HCT116 (cell line): Measurements from ENCODE around the gene HRH3. TPM values are rescaled to one million over a fixed set of nuclear protein-coding genes. Genes with fewer than 3 reads are reported as not detected.

Experiments used
- ATAC-seq: fragments of 200-7000 bp; cut with Tn5 transposase; 2 replicates; pipeline ENCODE4 v1.9.1; 2020; ENCODE audit warnings: mild to moderate bottlenecking, moderate library complexity
- BruUV-seq: library from RNA; stranded (reverse); fragments of 400-500 nt; replicated peaks from 2 replicates; lab custom pipeline; 2021; lab: Mats Ljungman, UMichigan
- CTCF ChIA-PET: fragments of 300-600 bp; sonication (Branson Sonifier 250); formaldehyde crosslinking; loops from one replicate; lab custom pipeline; 2021; ENCODE audit warnings: antibody characterized with exemption; lab: Charles Lee
- POLR2A ChIA-PET: fragments of 300-600, 350-600 bp; sonication (Branson Sonifier 250); formaldehyde crosslinking; loops from one replicate; lab custom pipeline; 2021; ENCODE audit warnings: antibody characterized with exemption; lab: Charles Lee
- RAD21 ChIA-PET, 2 experiments: fragments of 300-600 bp; sonication (Branson Sonifier 250); formaldehyde crosslinking; loops; one replicate each; lab custom pipeline; 2023; ENCODE audit warnings: low total read pairs in 2 of 2; ENCODE audit not compliant: uncharacterized antibody in 2 of 2, unreplicated experiment in 2 of 2, low non-redundant PET in 1 of 2; lab: Charles Lee
- DNase-seq: peaks from one replicate; pipeline ENCODE4 v3.0.0-alpha.2; 2010; ENCODE audit warnings: low read depth, low spot score
- H2AFZ ChIP-seq: fragments of 200-600 bp; shearing (Covaris generic), sonication (generic); 2 replicates; pipeline ENCODE4 v1.6.1; 2017; ENCODE audit warnings: low read depth, mixed run types, mixed read lengths, antibody characterized with exemption, low read length; ENCODE audit not compliant: poor library complexity, severe bottlenecking
- H3K27ac ChIP-seq: 2 replicates; pipeline ENCODE4 v1.5.1; 2012; ENCODE audit warnings: low read depth, low read length
- H3K27me3 ChIP-seq: fragments of 200-600 bp; sonication (generic); 2 replicates; pipeline ENCODE4 v1.6.1; 2016; ENCODE audit warnings: mixed run types, low read length, mixed read lengths; ENCODE audit not compliant: insufficient read depth
- H3K36me3 ChIP-seq, 2 experiments: fragments of 200-500 bp in 1 of 2; fragments of 200-600 bp in 1 of 2; sonication (Bioruptor generic) in 1 of 2; sonication (generic) in 1 of 2; 2 replicates each; pipeline versions ENCODE4 v1.5.1 to v1.6.1; 2014 to 2016; ENCODE audit warnings: low read length in 2 of 2, inconsistent platforms in 1 of 2, mixed read lengths in 1 of 2, mixed run types in 1 of 2; ENCODE audit not compliant: insufficient read depth in 2 of 2, control insufficient read depth in 1 of 2
- H3K4me1 ChIP-seq, 2 experiments: fragments of 200-600 bp in 1 of 2; sonication (generic) in 1 of 2; 2 replicates each; pipeline versions ENCODE4 v1.5.1 to v1.6.1; 2012 to 2017; ENCODE audit warnings: low read length in 2 of 2, inconsistent platforms in 1 of 2, mild to moderate bottlenecking in 1 of 2, mixed read lengths in 1 of 2, mixed run types in 1 of 2, moderate library complexity in 1 of 2; ENCODE audit not compliant: insufficient read depth in 2 of 2, control insufficient read depth in 1 of 2
- H3K4me2 ChIP-seq: fragments of 200-600 bp; sonication (generic); 2 replicates; pipeline ENCODE4 v1.6.1; 2017; ENCODE audit warnings: mixed run types, low read length, mixed read lengths
- H3K4me3 ChIP-seq, 2 experiments: fragments of 200-600 bp in 1 of 2; sonication (generic) in 1 of 2; replicated peaks in 1 of 2; 2 replicates each; pipeline ENCODE4 v1.5.1; 2011 to 2016; ENCODE audit warnings: low read length in 2 of 2, control low read depth in 1 of 2, low read depth in 1 of 2, mild to moderate bottlenecking in 1 of 2, mixed read lengths in 1 of 2, mixed run types in 1 of 2
- H3K79me2 ChIP-seq: fragments of 200-600 bp; sonication (generic); 2 replicates; pipeline ENCODE4 v1.6.1; 2017; ENCODE audit warnings: mild to moderate bottlenecking, mixed run types, low read length, moderate library complexity, mixed read lengths; ENCODE audit not compliant: insufficient read depth
- H3K9ac ChIP-seq: fragments of 200-600 bp; sonication (generic); 2 replicates; pipeline ENCODE4 v1.6.1; 2016; ENCODE audit warnings: low read length, mixed read lengths
- H3K9me2 ChIP-seq: fragments of 200-600 bp; sonication (generic), shearing (Covaris generic); 2 replicates; pipeline ENCODE4 v1.6.1; 2017; ENCODE audit warnings: mixed run types, mild to moderate bottlenecking, moderate library complexity; ENCODE audit not compliant: insufficient read depth
- H3K9me3 ChIP-seq, 2 experiments: fragments of 200-500 bp in 1 of 2; fragments of 200-600 bp in 1 of 2; sonication (Bioruptor generic) in 1 of 2; sonication (generic) in 1 of 2; 2 replicates each; pipeline ENCODE4 v1.6.1; 2014 to 2017; ENCODE audit warnings: low read length in 2 of 2, mixed read lengths in 2 of 2, inconsistent platforms in 1 of 2, low read depth in 1 of 2, mild to moderate bottlenecking in 1 of 2, mixed run types in 1 of 2, moderate library complexity in 1 of 2; ENCODE audit not compliant: control insufficient read depth in 1 of 2, insufficient read depth in 1 of 2
- H4K20me1 ChIP-seq: fragments of 200-600 bp; sonication (generic), shearing (Covaris generic); 2 replicates; pipeline ENCODE4 v1.6.1; 2017; ENCODE audit warnings: mixed run types, mild to moderate bottlenecking, moderate library complexity; ENCODE audit not compliant: insufficient read depth
- ATF3 ChIP-seq: IDR thresholded peaks from 2 replicates; pipeline ENCODE4 v1.6.1; 2012
- CEBPB ChIP-seq: IDR thresholded peaks from 2 replicates; pipeline ENCODE4 v1.6.1; 2012; ENCODE audit warnings: low read depth
- CTCF ChIP-seq, 3 experiments: fragments of 200-600 bp in 1 of 3; sonication (generic) in 1 of 3; IDR thresholded peaks in 2 of 3; conservative IDR thresholded peaks in 1 of 3; 2 replicates each; pipeline ENCODE4 v1.5.1; 2012 to 2017; ENCODE audit warnings: low read depth in 2 of 3, low read length in 2 of 3, antibody characterized with exemption in 1 of 3, borderline replicate concordance in 1 of 3, control low read depth in 1 of 3, mild to moderate bottlenecking in 1 of 3, mixed read lengths in 1 of 3, mixed run types in 1 of 3, moderate library complexity in 1 of 3; ENCODE audit not compliant: insufficient read depth in 1 of 3
- EGR1 ChIP-seq: IDR thresholded peaks from 2 replicates; pipeline ENCODE4 v1.6.1; 2012; ENCODE audit warnings: low read depth
- EZH2 ChIP-seq: fragments of 200-600 bp; sonication (generic); IDR thresholded peaks from 2 replicates; pipeline ENCODE4 v1.6.1; 2017; ENCODE audit warnings: antibody characterized with exemption, mixed run types
- FOSL1 ChIP-seq: IDR thresholded peaks from 2 replicates; pipeline ENCODE4 v1.6.1; 2012; ENCODE audit warnings: low read depth
- JUND ChIP-seq: IDR thresholded peaks from 2 replicates; pipeline ENCODE4 v1.6.1; 2012
- POLR2A ChIP-seq: IDR thresholded peaks from 2 replicates; pipeline ENCODE4 v1.7.0; 2011; ENCODE audit warnings: borderline replicate concordance; ENCODE audit not compliant: insufficient read depth, insufficient read length; ENCODE audit errors: extremely low read depth
- SIN3A ChIP-seq: IDR thresholded peaks from 2 replicates; pipeline ENCODE4 v1.6.1; 2012; ENCODE audit warnings: low read depth
- YY1 ChIP-seq: IDR thresholded peaks from 2 replicates; pipeline ENCODE4 v1.6.1; 2011; ENCODE audit warnings: low read length, low read depth, moderate library complexity, mild to moderate bottlenecking; ENCODE audit not compliant: insufficient replicate concordance; ENCODE audit errors: extremely low read depth
- ZBTB33 ChIP-seq: IDR thresholded peaks from 2 replicates; pipeline ENCODE4 v1.6.1; 2011; ENCODE audit warnings: mild to moderate bottlenecking, low read length, moderate library complexity; ENCODE audit not compliant: insufficient replicate concordance; ENCODE audit errors: extremely low read depth
- ZFX ChIP-seq: fragments of 450-650 bp; IDR thresholded peaks from 2 replicates; pipeline ENCODE4 v1.6.1; 2017
- ZNF274 ChIP-seq: fragments of 200-500 bp; sonication (Bioruptor generic); IDR thresholded peaks from 2 replicates; pipeline ENCODE4 v1.6.1; 2014; ENCODE audit warnings: mild to moderate bottlenecking, low read depth, low read length, inconsistent platforms
- intact Hi-C: fragments of 100-400 bp; cut with micrococcal nuclease; formaldehyde crosslinking; loops from 2 replicates; pipeline ENCODE4 v1.10.0; 2022
- total RNA-seq: library from RNA; stranded (reverse); gene quantifications from one replicate; pipeline ENCODE4 v1.2.1, GENCODE V29; 2021; ENCODE audit not compliant: unreplicated experiment

HRH3 gene
- total RNA-seq, 1 experiment from 2014 or later, result not detected

- Histone ChIP-seq H3K27me3 (no peaks in the 10 kb centered on the region), H3K4me2 (no peak overlapping the region), H3K9ac (no peak overlapping the region), H2AFZ (no peak overlapping the region), H3K4me3 (no peak overlapping the region), H3K9me2 (no peaks in the 10 kb centered on the region), H3K9me3 (no peaks in the 10 kb centered on the region), H4K20me1 (no peaks in the 10 kb centered on the region), H3K36me3 (no peaks in the 10 kb centered on the region), H3K27ac (no peak overlapping the region; the same call in 1 of the 2 replicates), H3K79me2 (peaks cover 17% of the 10 kb centered on the region), H3K4me1 (peaks cover 5 to 30% of the 10 kb centered on the region in 2 experiments; a peak in 3 of 4 replicates)
- ChIA-PET RAD21 (no interaction called here), POLR2A (no interaction called here), CTCF (no interaction called here)
- intact Hi-C loops, result no loop called here
- TF ChIP-seq ZNF274 (no peak), POLR2A (no peak), CTCF (IDR thresholded peaks at IDR 0.05 in 2 of 3, conservative IDR thresholded peaks at IDR 0.05 in 1 of 3; ENCODE audit: borderline replicate concordance in 1 of 3, insufficient read depth in 1 of 3, low read depth in 2 of 3, low read length in 2 of 3) (no peak)
- no TSS peak for BruUV-seq
- ATAC-seq (no peak), DNase-seq (no peak)
Observed at GRCh38 chr20:62236200-62236599, 16.1 kb upstream of the HRH3 start.

DNA sequence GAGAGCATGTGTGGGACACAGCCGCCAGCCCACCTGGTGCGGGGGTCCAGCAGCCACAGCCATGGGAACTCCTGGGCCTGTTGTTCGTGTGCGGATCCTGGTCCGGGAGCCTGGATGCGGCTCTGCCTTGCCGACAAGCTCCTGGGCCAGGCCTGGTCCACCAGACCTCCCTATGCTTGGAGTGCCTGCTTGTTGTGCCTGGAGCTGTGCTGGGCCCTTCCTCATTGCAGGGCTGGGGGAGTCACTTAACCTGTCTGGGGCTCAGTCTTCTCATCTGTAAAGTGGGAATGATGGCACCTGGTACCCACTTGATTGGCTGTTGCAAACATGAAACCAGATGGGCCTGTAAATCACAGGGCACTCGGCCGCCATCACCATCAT, 15.7 kb upstream of the HRH3 start:
- Histone ChIP-seq H3K4me3 (no peak overlapping the region), H3K9me2 (no peaks in the 10 kb centered on the region), H3K27me3 (no peaks in the 10 kb centered on the region), H4K20me1 (no peaks in the 10 kb centered on the region), H3K4me1 (peaks cover 5 to 30% of the 10 kb centered on the region in 2 experiments; a peak in 3 of 4 replicates), H3K9ac (no peak overlapping the region), H3K9me3 (no peaks in the 10 kb centered on the region), H3K27ac (no peak overlapping the region), H3K4me2 (no peak overlapping the region), H2AFZ (no peak overlapping the region), H3K79me2 (peaks cover 17% of the 10 kb centered on the region), H3K36me3 (no peaks in the 10 kb centered on the region)
- ChIA-PET CTCF (no interaction called here), RAD21 (no interaction called here), POLR2A (no interaction called here)
- intact Hi-C loops, result no loop called here
- ATAC-seq (no peak), DNase-seq (no peak)
- no TSS peak for BruUV-seq
- TF ChIP-seq ZFX (no peak), YY1 (no peak), ATF3 (no peak), EGR1 (no peak), EZH2 (no peak), POLR2A (no peak), FOSL1 (no peak), SIN3A (no peak), JUND (no peak), CEBPB (no peak), ZBTB33 (no peak)
